Measurements from ENCODE around the gene TYROBP. TPM values are rescaled to one million over a fixed set of nuclear protein-coding genes. Genes with fewer than 3 reads are reported as not detected.
"Not testable (repeated sequence)": the region's sequence is repeated elsewhere in the genome, so short reads cannot be mapped to it uniquely, and the experiment has no call there.

TYROBP gene
- total RNA-seq = not detected

DNA sequence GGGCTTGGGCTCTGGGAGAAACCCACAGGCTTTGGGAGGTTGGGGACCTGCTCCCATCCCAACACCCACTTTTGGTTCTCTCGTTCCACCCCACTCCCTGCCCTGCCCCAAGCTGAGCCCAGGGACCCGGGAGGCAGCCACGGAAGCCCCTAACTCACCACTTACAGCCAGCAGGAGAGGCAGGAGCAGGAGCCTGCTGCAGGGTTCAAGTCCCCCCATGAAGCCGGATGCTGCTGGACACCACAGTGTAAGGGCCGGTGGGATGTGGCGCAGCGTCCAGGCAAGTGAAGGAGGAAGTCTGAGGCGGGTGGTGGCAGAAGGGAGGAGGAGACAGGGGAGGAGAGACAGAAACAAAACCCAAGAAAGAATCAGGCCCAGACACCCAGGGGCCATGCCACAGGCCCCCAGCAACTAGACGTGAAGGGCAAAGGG is at the start of gene TYROBP:
Gene TYROBP (minus strand): TSS at position 286 of the 432 bp plus-strand sequence. CDS start 67 bp downstream, at position 219.
- Mint-ChIP-seq H3K36me3 (ENCODE audit: low read depth) (peaks cover 15% of the 10 kb centered on the region), H3K9me3 (no peaks in the 10 kb centered on the region), H3K4me1 (peaks cover 50% of the 10 kb centered on the region), H3K27me3 (no peaks in the 10 kb centered on the region), H3K4me3 (no peak within 1 kb of the TSS), H3K27ac (peak within 1 kb of the TSS; percentile 79)
- no peak for DNase-seq
- ChIA-PET CTCF (interaction anchor here (1.2 to 1.6 kb wide), 2 partner anchors 26 to 50 kb away, joined by 5 read pairs; no protein-coding TSS in a partner anchor), POLR2A (no interaction called here)

DNA sequence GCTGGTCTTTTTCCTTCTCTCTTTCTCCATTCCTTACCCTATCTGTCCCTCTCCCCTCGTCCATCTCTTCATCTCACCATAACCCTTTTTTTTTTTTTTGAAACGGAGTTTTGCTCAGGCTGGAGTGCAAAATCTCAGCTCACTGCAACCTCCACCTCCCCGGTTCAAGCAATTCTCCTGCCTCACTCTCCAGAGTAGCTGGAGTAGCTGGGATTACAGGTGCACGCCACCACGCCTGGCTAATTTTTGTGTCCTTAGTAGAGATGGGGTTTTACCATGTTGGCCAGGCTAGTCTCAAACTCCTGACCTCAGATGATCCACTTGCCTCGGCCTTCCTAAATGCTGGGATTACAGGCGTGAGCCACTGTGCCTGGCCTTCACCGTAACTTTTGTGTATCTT is 49.3 kb upstream of the TYROBP start:
- ChIA-PET POLR2A (interaction anchor here (0.7 kb wide), 1 partner anchor 1481 kb away, joined by 3 read pairs; no protein-coding TSS in a partner anchor), CTCF (interaction anchor here (1.3 kb wide), 1 partner anchor 94 kb away, joined by 3 read pairs; no protein-coding TSS in a partner anchor)
- not testable (repeated sequence) for H3K9me3 Mint-ChIP-seq; DNase-seq; H3K4me3 Mint-ChIP-seq; H3K36me3 Mint-ChIP-seq (ENCODE audit: low read depth)
- Mint-ChIP-seq H3K27ac (peak overlapping the region; percentile 51), H3K4me1 (peaks cover 38% of the 10 kb centered on the region), H3K27me3 (peaks cover 16% of the 10 kb centered on the region)

DNA sequence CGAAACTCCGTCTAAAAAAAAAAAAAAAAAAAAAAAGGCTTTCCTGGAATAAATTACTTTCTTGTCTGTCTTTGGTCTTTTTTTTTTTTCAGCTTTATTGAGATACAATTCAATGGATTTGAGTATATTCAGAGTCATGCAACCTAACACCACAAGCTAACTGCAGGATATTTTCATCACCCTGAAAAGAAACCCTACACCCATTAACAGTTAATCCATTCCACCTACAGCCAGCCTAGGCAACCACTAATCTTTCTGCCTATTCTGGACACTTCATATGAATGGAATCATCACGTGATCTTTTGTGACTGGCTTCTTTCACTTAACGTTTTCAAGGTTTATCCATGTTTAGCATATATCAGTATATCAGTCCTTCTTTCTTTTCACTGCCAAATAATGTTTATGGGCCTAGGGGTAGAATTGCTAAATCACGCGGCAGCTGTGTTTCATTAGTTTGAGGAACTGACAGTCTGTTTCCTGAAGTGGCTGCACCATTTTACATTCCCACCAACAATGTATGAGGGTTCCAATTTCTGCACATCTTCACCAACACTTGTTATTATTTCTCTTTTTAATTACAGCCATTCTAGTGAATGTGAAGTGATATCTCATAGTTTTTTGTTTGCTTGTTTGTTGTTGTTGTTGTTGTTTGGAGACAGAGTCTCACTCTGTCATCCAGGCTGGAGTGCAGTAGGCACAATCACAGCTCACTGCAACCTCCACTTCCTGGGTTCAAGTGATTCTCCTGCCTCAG is 48.0 kb upstream of the TYROBP start:
- Mint-ChIP-seq H3K4me3 (no peak overlapping the region), H3K36me3 (ENCODE audit: low read depth) (peaks cover 6% of the 10 kb centered on the region), H3K4me1 (peaks cover 47% of the 10 kb centered on the region), H3K9me3 (peaks cover 5% of the 10 kb centered on the region), H3K27me3 (peaks cover 16% of the 10 kb centered on the region), H3K27ac (peak overlapping the region; percentile 54)
- ChIA-PET CTCF (interaction anchor here (0.8 to 1.1 kb wide), 3 partner anchors 9 to 24 kb away, joined by 3 to 4 read pairs (median 3); no protein-coding TSS in a partner anchor), POLR2A (no interaction called here)
- DNase-seq = no peak

DNA sequence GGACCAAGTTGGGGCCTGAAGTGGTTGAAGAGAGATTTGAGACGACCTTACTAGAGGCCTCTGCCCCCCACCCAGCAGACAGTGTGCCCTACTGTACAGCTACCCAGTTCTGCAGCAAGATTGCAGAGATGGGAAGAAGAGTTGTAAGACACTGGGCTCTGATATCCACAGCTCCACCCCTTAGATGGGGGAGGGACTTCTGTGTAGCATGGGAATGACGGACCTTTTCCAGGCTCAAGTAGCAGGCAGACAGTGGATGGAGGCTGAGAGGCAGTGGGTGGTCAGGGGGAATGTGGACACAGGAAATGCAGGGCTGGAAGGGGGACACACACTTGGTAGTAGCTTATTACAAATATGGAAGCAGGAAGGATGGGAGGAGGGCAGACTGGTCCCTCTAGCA is 41.0 kb upstream of the TYROBP start:
- no peaks in the 10 kb centered on the region for H3K9me3 Mint-ChIP-seq
- H3K4me3 Mint-ChIP-seq = no peak overlapping the region
- peaks cover 44% of the 10 kb centered on the region for H3K4me1 Mint-ChIP-seq
- H3K36me3 Mint-ChIP-seq (ENCODE audit: low read depth) = peaks cover 2% of the 10 kb centered on the region
- DNase-seq = no peak
- ChIA-PET CTCF (interaction anchor here (0.6 kb wide), 1 partner anchor 217 kb away, joined by 3 read pairs; no protein-coding TSS in a partner anchor), POLR2A (no interaction called here)
- no peaks in the 10 kb centered on the region for H3K27me3 Mint-ChIP-seq
- no peak overlapping the region for H3K27ac Mint-ChIP-seq

DNA sequence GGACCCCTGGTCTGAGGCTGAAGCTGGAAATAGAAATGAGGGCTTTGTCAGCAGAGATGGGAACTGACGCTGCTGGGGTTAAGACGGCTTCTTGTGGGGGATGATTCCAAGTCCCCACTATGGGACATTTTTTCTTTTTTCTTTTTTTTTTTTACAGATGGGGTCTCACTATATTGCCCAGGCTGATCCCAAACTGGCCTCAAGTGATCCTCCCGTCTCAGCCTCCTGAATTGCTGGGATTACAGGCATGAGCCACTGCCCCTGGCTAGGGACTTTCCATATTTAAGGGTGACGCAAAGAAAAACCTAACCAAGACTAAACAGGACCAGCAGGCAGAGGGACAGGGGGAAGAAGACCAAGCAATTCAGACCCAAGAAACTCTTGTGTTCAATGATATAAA is 38.1 kb upstream of the TYROBP start:
- CTCF ChIA-PET = interaction anchor here (1.0 to 1.2 kb wide), 3 partner anchors 14 to 59 kb away, joined by 3 read pairs; no protein-coding TSS in a partner anchor
- no peaks in the 10 kb centered on the region for H3K9me3 Mint-ChIP-seq
- H3K36me3 Mint-ChIP-seq (ENCODE audit: low read depth) = no peaks in the 10 kb centered on the region
- H3K27ac Mint-ChIP-seq = no peak overlapping the region
- POLR2A ChIA-PET = no interaction called here
- no peak for DNase-seq
- H3K27me3 Mint-ChIP-seq = no peaks in the 10 kb centered on the region
- H3K4me3 Mint-ChIP-seq = no peak overlapping the region
- peaks cover 22% of the 10 kb centered on the region for H3K4me1 Mint-ChIP-seq

DNA sequence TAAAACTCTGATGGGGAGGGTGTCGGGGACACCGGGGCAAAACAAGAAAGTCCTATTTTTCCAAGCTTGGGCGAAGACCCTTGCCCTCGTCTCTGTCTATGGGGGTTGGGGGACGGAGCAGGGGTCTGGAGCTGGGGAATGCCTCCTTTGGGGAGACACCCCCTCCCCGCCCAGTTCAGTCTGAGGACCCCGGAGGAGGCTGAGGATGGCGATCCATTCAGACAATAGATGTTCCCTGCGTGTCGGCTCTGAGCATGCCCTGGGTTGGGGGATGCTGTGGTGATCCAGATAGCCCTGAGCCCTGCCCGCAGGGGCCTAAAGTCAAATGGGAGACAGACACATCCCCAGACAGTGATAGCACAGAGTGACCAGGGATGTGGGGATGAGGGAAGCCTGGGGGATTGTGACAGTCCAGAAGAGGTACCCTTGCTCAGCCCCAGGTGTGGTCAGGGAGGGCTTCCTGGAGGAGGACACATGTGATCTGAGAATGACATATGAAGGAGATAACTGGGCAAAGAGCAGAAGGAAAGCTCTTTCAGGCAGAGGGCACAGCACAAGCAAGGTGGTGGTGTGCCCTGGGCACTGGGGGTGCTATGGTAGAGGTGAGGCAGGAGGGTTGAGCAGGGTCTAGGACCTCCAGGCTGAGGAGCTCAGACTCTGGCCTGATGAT is 37.2 kb upstream of the TYROBP start:
- H3K27ac Mint-ChIP-seq = no peak overlapping the region
- POLR2A ChIA-PET = no interaction called here

DNA sequence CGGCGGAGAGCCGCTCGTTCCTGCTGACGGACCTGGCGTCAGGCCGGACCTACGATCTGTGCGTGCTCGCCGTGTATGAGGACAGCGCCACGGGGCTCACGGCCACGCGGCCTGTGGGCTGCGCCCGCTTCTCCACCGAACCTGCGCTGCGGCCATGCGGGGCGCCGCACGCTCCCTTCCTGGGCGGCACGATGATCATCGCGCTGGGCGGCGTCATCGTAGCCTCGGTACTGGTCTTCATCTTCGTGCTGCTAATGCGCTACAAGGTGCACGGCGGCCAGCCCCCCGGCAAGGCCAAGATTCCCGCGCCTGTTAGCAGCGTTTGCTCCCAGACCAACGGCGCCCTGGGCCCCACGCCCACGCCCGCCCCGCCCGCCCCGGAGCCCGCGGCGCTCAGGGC is 36.5 kb upstream of the TYROBP start:
- H3K27me3 Mint-ChIP-seq = no peaks in the 10 kb centered on the region
- POLR2A ChIA-PET = no interaction called here
- CTCF ChIA-PET = interaction anchor here (0.6 to 1.4 kb wide), 2 partner anchors 13 to 348 kb away, joined by 3 to 4 read pairs; no protein-coding TSS in a partner anchor

More for the DNA sequence above, 37.2 kb upstream of the TYROBP start:
- H3K9me3 Mint-ChIP-seq = no peaks in the 10 kb centered on the region
- no peak for DNase-seq
- H3K4me3 Mint-ChIP-seq = no peak overlapping the region
- H3K36me3 Mint-ChIP-seq (ENCODE audit: low read depth) = no peaks in the 10 kb centered on the region
- CTCF ChIA-PET = interaction anchor here (0.5 to 1.0 kb wide), 2 partner anchors 15 to 18 kb away, joined by 3 read pairs; no protein-coding TSS in a partner anchor
- peaks cover 25% of the 10 kb centered on the region for H3K4me1 Mint-ChIP-seq
- no peaks in the 10 kb centered on the region for H3K27me3 Mint-ChIP-seq

DNA sequence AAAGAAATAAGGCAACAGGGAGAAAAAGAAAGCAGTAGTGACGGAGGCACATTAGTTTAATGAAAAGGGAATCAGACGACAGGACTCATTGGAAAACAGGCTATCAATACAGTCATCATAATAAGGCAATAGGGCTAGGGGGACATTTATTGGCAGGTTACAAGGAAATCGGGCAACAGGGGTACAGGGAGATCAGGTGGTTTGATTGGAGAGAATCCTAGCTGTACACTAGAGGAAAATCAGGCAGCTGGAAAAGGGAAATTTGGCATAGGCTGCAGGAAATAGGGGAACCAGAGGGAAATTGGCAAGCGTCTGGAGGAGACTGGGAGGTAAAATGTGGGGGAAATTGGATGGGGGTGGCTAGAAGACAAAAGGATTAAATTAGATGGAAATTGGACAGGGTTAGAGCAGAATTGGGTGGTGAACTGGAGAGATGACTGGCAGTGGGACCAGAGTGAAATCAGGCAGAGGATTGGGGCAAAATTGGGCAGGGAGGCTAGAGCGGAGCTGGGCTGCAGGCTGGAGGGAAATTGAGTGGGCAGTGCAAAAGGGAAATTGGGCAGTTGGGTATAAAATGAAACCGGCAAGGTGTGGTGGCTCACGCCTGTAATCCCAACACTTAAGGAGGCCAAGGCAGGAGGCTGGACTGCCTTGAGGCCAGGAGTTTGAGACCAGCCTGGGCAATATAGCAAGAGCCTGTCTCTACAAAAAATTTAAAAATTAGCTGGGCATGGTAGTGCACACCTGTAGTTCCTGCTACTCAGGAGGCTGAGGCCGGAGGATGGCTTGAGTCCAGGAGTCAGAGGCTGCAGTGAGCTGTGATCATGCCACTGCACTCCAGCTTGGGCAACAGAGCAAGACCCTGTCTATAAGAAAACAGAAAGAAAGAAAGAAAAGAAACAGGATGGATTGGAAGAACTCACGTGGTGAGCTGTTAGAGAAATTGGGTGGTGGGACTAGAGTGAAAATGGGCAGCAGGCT is 35.5 kb upstream of the TYROBP start:
- no peaks in the 10 kb centered on the region for H3K27me3 Mint-ChIP-seq
- CTCF ChIA-PET = interaction anchor here (1.4 kb wide), 1 partner anchor 12 kb away, joined by 3 read pairs; no protein-coding TSS in a partner anchor
- no peak for DNase-seq
- peaks cover 3% of the 10 kb centered on the region for H3K36me3 Mint-ChIP-seq (ENCODE audit: low read depth)
- H3K9me3 Mint-ChIP-seq = no peaks in the 10 kb centered on the region
- H3K27ac Mint-ChIP-seq = no peak overlapping the region
- POLR2A ChIA-PET = no interaction called here
- H3K4me1 Mint-ChIP-seq = peaks cover 24% of the 10 kb centered on the region
- no peak overlapping the region for H3K4me3 Mint-ChIP-seq

More for the DNA sequence above, 36.5 kb upstream of the TYROBP start:
- Mint-ChIP-seq H3K36me3 (ENCODE audit: low read depth) (no peaks in the 10 kb centered on the region), H3K27ac (no peak overlapping the region), H3K9me3 (no peaks in the 10 kb centered on the region), H3K4me3 (no peak overlapping the region), H3K4me1 (peaks cover 19% of the 10 kb centered on the region)
- no peak for DNase-seq

DNA sequence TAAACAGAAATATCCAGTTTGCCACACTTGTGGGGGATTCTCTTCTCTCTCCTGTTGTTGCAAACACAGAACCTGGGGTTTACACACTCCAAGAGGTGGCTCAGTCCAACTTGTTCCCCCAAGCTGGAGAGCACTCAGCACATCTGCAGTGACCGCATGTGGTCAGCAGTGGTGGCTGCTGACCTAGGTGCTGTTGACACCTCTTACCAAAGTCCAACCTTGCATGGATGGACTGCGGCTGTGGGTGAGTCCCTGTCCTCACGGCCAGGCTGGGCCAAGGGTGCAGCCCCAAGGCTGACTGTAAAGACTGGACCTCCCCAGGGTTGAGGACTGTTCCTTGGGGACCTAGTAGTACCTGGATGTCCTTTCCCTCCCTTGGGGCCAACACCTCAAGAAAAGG is 34.1 kb upstream of the TYROBP start:
- DNase-seq = no peak
- no peaks in the 10 kb centered on the region for H3K9me3 Mint-ChIP-seq
- POLR2A ChIA-PET = no interaction called here
- no peaks in the 10 kb centered on the region for H3K27me3 Mint-ChIP-seq
- peaks cover 28% of the 10 kb centered on the region for H3K4me1 Mint-ChIP-seq
- peaks cover 5% of the 10 kb centered on the region for H3K36me3 Mint-ChIP-seq (ENCODE audit: low read depth)
- CTCF ChIA-PET = interaction anchor here (0.5 kb wide), 1 partner anchor 12 kb away, joined by 3 read pairs; no protein-coding TSS in a partner anchor
- no peak overlapping the region for H3K27ac Mint-ChIP-seq
- H3K4me3 Mint-ChIP-seq = no peak overlapping the region

DNA sequence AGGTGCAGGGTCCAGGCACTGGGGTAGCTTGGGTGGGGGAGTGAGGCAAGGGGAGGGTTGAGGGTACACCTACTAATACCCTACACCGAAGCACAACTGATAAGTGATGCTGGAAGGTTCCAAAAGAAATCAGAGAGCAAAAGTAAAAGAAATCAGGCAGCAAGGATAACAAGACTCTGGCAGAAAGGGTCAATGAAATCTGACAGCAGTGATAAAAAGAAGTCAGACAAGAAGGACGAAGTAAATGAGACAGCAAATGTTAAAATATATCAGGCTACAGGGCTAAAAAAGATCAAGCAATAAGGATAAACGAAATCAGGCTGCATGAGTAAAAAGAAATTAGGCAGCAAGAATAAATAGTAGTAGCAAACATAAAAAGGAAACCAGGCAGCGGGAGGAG is 32.7 kb upstream of the TYROBP start:
- H3K9me3 Mint-ChIP-seq = no peaks in the 10 kb centered on the region
- ChIA-PET POLR2A (no interaction called here), CTCF (interaction anchor here (1.1 to 1.2 kb wide), 2 partner anchors 9 to 10 kb away, joined by 4 to 9 read pairs; no protein-coding TSS in a partner anchor)
- no peak for DNase-seq
- H3K27ac Mint-ChIP-seq = no peak overlapping the region
- no peaks in the 10 kb centered on the region for H3K27me3 Mint-ChIP-seq
- H3K4me1 Mint-ChIP-seq = peaks cover 32% of the 10 kb centered on the region
- H3K4me3 Mint-ChIP-seq = no peak overlapping the region
- H3K36me3 Mint-ChIP-seq (ENCODE audit: low read depth) = peaks cover 5% of the 10 kb centered on the region

DNA sequence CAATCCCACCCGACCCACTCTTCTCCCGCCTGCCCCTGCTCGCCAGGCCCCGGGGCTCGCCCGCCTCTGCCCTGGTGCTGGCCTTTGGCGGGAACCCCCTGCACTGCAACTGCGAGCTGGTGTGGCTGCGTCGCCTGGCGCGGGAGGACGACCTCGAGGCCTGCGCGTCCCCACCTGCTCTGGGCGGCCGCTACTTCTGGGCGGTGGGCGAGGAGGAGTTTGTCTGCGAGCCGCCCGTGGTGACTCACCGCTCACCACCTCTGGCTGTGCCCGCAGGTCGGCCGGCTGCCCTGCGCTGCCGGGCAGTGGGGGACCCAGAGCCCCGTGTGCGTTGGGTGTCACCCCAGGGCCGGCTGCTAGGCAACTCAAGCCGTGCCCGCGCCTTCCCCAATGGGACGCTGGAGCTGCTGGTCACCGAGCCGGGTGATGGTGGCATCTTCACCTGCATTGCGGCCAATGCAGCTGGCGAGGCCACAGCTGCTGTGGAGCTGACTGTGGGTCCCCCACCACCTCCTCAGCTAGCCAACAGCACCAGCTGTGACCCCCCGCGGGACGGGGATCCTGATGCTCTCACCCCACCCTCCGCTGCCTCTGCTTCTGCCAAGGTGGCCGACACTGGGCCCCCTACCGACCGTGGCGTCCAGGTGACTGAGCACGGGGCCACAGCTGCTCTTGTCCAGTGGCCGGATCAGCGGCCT is 32.1 kb upstream of the TYROBP start:
- no peak for DNase-seq
- Mint-ChIP-seq H3K4me1 (peaks cover 36% of the 10 kb centered on the region), H3K27me3 (no peaks in the 10 kb centered on the region), H3K27ac (no peak overlapping the region), H3K4me3 (no peak overlapping the region), H3K9me3 (no peaks in the 10 kb centered on the region), H3K36me3 (ENCODE audit: low read depth) (peaks cover 5% of the 10 kb centered on the region)
- ChIA-PET POLR2A (no interaction called here), CTCF (interaction anchor here (1.1 to 1.2 kb wide), 2 partner anchors 8 to 9 kb away, joined by 4 to 9 read pairs; no protein-coding TSS in a partner anchor)

Measured in activated CD4-positive, alpha-beta T cell treated with anti-CD3 and anti-CD28 coated beads, Interleukin-2, amount 10 ng/mL, durations not matched to agents 7 days and 5 days (primary cell).